ENCODE results near the gene SIM2.

SIM2 gene

DNA sequence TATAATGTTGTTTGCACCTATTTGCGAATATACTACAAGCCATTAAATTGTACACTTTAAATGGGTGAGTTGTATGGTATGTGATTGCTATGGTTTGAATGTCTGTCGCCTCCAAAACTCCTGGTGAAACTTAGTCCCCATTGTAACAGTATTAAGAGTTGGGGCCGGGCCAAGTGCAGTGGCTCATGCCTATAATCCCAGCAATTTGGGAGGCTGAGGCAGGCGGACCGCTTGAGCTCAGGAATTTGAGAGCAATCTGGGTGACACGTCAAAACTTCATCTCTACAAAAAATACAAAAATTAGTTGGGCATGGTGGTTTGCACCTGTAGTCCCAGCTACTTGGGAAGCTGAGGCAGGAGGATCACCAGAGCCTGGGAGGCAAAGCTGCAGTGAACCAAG, 12.0 kb upstream of the SIM2 start:
- H3K4me3 ChIP-seq (ENCODE audit: control insufficient read depth, low read depth, low read length), result no peak overlapping the region
- DNase-seq (ENCODE audit: low read depth), result no peak
- no peak for TF ChIP-seq CTCF (IDR thresholded peaks at IDR 0.05; ENCODE audit: control insufficient read depth, insufficient read depth, low read depth, low read length, missing control alignments)

DNA sequence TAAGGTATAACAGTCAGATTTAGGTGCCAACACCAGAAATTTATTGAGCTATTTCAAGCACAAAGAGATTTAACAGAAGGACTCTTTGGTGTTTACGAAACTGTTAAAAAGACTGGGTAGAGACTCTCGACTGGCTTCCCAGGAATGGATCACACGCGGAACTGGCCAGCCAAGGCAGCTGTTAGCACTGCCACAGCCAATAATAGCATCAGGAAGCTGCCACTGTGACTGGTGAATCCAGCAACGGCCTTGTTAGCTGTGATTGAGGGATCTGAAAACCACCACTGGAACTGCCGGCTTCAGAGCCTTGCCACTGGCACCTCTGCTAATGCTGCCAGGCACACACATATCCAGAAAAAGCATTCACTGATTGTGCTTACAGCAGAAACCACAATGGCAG, 10.6 kb upstream of the SIM2 start:
- DNase-seq (ENCODE audit: low read depth), result no peak
- no peak overlapping the region for H3K4me3 ChIP-seq (ENCODE audit: control insufficient read depth, low read depth, low read length)
- TF ChIP-seq CTCF (IDR thresholded peaks at IDR 0.05; ENCODE audit: control insufficient read depth, insufficient read depth, low read depth, low read length, missing control alignments), result no peak

DNA sequence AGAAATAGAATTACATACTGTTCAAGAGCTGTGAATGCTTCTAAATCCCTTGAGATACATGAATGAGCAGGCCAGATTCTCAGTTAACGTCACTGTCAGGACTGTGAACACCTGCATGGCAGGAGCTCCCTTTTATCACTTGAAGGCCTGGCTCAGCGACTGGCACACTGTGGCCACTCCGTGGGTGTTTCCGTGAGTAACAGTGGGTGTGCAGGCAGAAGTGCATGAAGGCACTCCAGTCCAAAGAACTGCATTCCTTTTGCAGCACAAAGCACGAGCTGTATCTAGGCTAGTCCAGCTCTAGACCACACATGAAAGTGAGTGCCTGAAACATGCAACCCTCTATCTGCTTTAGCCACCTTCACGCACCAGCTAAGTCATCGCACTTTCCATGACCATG, 9.6 kb upstream of the SIM2 start:
- H3K4me3 ChIP-seq (ENCODE audit: control insufficient read depth, low read depth, low read length), result no peak overlapping the region
- no peak for TF ChIP-seq CTCF (IDR thresholded peaks at IDR 0.05; ENCODE audit: control insufficient read depth, insufficient read depth, low read depth, low read length, missing control alignments)
- no peak for DNase-seq (ENCODE audit: low read depth)

GRCh38 chr21:36690628-36691554, 8.0 kb upstream of the SIM2 start:
- no peak overlapping the region for H3K4me3 ChIP-seq (ENCODE audit: control insufficient read depth, low read depth, low read length)
- DNase-seq (ENCODE audit: low read depth), result no peak
- TF ChIP-seq CTCF (IDR thresholded peaks at IDR 0.05; ENCODE audit: control insufficient read depth, insufficient read depth, low read depth, low read length, missing control alignments), result no peak

DNA sequence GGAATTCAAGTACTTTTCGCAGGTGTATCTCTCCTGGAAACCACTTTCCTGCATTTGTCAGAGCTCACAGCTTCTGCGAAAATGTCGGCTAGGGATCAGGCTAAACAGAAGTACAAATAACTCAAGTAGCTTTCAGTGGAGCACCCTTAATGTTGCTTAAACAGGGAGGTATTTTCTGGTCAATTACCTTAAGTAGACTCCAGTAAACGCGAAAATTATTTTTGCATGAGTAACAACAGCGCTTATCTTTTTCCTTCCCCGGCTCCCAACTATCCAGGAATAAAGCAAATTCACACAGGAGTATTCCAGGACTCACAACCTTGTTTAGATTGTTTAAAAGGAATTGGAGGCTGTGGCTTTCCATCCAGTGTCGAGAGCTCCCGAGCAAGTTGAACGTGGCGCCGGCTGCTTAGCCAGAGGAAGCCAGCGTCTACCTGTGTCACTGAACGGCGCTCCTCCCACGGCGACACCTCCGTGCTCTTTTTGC, 7.3 kb upstream of the SIM2 start:
- DNase-seq (ENCODE audit: low read depth), result no peak
- H3K4me3 ChIP-seq (ENCODE audit: control insufficient read depth, low read depth, low read length), result no peak overlapping the region
- no peak for TF ChIP-seq CTCF (IDR thresholded peaks at IDR 0.05; ENCODE audit: control insufficient read depth, insufficient read depth, low read depth, low read length, missing control alignments)

DNA sequence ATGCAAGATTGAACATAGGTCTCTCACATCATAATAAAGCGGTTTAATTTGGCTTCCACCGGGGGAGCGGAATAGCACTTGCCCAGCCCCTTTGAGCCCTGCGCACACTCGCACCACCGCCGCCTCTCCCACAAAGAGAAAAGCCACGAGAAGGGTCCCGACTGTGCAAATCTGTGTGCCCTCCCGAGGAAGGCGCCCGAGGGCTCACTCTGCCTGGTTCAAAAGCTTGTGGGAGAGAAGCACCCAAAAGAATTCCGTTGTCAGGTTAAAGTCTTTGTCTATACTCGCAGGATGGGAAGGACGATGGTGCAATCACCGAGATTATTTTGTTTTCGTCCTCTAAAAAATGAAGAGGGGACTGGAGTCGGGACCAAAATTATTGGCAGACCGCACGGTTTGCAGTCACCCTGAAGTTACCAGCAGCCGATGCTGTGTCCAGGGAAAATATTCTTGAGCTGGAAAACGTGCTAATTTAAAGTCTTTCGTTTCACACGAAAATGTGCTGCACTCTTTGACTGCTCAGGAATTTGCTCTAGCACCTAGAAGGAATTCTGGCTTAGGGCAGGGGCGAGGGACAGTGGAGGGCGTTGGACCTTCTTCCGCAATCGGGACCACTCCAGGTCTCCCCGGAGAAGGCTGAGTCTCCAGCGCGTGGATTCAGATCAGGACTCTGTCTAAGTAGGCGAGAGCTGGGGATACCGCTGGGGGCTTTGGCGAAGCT, 6.6 kb upstream of the SIM2 start:
- no peak for DNase-seq (ENCODE audit: low read depth)
- H3K4me3 ChIP-seq (ENCODE audit: control insufficient read depth, low read depth, low read length), result no peak overlapping the region
- TF ChIP-seq CTCF (IDR thresholded peaks at IDR 0.05; ENCODE audit: control insufficient read depth, insufficient read depth, low read depth, low read length, missing control alignments), result no peak
